DMS79 (cell line): Measurements from ENCODE around the gene BTG3.
A peak's percentile ranks its signal among the peaks of the same experiment; 100 is the strongest.

Source experiments
- DNase-seq: peaks from one replicate; lab custom pipeline; 2025; lab: John Stamatoyannopoulos, UW

The BTG3 gene

GRCh38 chr21:17612565-17613241 is at the start of gene BTG3:
Gene BTG3 (minus strand): TSS chr21:17612901. CDS start chr21:17609144, 3,757 bp downstream.
- DNase-seq: peak; percentile 50

GRCh38 chr21:17660862-17661261 is 48.2 kb upstream of the BTG3 start:
- peak; percentile 37 for DNase-seq

GRCh38 chr21:17660452-17660851 is 47.8 kb upstream of the BTG3 start:
- DNase-seq: no peak

- no peak for DNase-seq
Observed at GRCh38 chr21:17658931-17659330, 46.2 kb upstream of the BTG3 start.

GRCh38 chr21:17651526-17651925 is 38.8 kb upstream of the BTG3 start:
- no peak for DNase-seq

GRCh38 chr21:17650292-17650691 is 37.6 kb upstream of the BTG3 start:
- DNase-seq: no peak

- no peak for DNase-seq
Observed at GRCh38 chr21:17646790-17647189, 34.1 kb upstream of the BTG3 start.

- DNase-seq: no peak
Observed at GRCh38 chr21:17644186-17644585, 31.5 kb upstream of the BTG3 start.

GRCh38 chr21:17640821-17641220 is 28.1 kb upstream of the BTG3 start:
- no peak for DNase-seq

- no peak for DNase-seq
Observed at GRCh38 chr21:17636711-17637110, 24.0 kb upstream of the BTG3 start.

- peak; percentile 64 for DNase-seq
Observed at GRCh38 chr21:17631195-17631594, 18.5 kb upstream of the BTG3 start.

- no peak for DNase-seq
Observed at GRCh38 chr21:17622018-17622417, 9.3 kb upstream of the BTG3 start.

- no peak for DNase-seq
Observed at GRCh38 chr21:17616831-17617230, 4.1 kb upstream of the BTG3 start.

GRCh38 chr21:17613242-17613676 is 558 bp upstream of the BTG3 start:
- peak; percentile 73 for DNase-seq

GRCh38 chr21:17612023-17612564 is 607 bp downstream of the BTG3 start:
- peak; percentile 34 for DNase-seq

- DNase-seq: peak; percentile 73
Observed at GRCh38 chr21:17611414-17612022, 1.2 kb downstream of the BTG3 start.

GRCh38 chr21:17610911-17611310 is 1.8 kb downstream of the BTG3 start:
- DNase-seq: peak; percentile 9

- no peak for DNase-seq
Observed at GRCh38 chr21:17609681-17610080, 3.0 kb downstream of the BTG3 start.

GRCh38 chr21:17607684-17608083 is 5.0 kb downstream of the BTG3 start:
- DNase-seq: no peak

GRCh38 chr21:17602874-17603273 is 9.8 kb downstream of the BTG3 start:
- no peak for DNase-seq

- DNase-seq: no peak
Observed at GRCh38 chr21:17598437-17598836, 14.3 kb downstream of the BTG3 start.

GRCh38 chr21:17597680-17598079 is 15.0 kb downstream of the BTG3 start:
- no peak for DNase-seq

- no peak for DNase-seq
Observed at GRCh38 chr21:17590430-17590829, 22.3 kb downstream of the BTG3 start.
